ENCODE data around the gene KRT6B. TPM values are rescaled to one million over a fixed set of nuclear protein-coding genes. Genes with fewer than 3 reads are reported as not detected.

KRT6B gene
- total RNA-seq, 3 donors from 2014 or later (not counting 1 experiment from before 2014, with no cell fraction given): not detected

- Histone ChIP-seq H3K4me1 (ENCODE audit: control insufficient read depth, insufficient read depth, low read length) (no peaks in the 10 kb centered on the region), H3K36me3 (ENCODE audit: control insufficient read depth, insufficient read depth, low read length) (no peaks in the 10 kb centered on the region), H3K9me3 (ENCODE audit: control insufficient read depth, insufficient read depth, low read length) (no peaks in the 10 kb centered on the region), H3K27me3 (ENCODE audit: control insufficient read depth, insufficient read depth, low read length) (no peaks in the 10 kb centered on the region), H3K27ac (ENCODE audit: low read length) (no peak overlapping the region), H3K4me3 (ENCODE audit: low read length) (no peak overlapping the region)
- H3K4me3 Mint-ChIP-seq: no peak overlapping the region
- H3K27me3 Mint-ChIP-seq (ENCODE audit: low read depth in 2 of 2): peaks cover 18 to 20% of the 10 kb centered on the region in 2 donors
- H3K9me3 Mint-ChIP-seq: no peaks in the 10 kb centered on the region
- DNase-seq (no peak), ATAC-seq (no peak)
- 82% methylated on average over 9 of the region's 9 CpGs for WGBS (ENCODE audit: insufficient coverage)
- peaks cover 0 to 6% of the 10 kb centered on the region in 2 donors for H3K4me1 Mint-ChIP-seq
- H3K36me3 Mint-ChIP-seq: no peaks in the 10 kb centered on the region
- no peak overlapping the region for H3K27ac Mint-ChIP-seq
- TF ChIP-seq CTCF (IDR thresholded peaks at IDR 0.05): no peak
- intact Hi-C loops (cut with micrococcal nuclease): no loop called here
Observed at GRCh38 chr12:52400906-52401305, 51.0 kb downstream of the KRT6B start.

- H3K4me1 ChIP-seq (ENCODE audit: control insufficient read depth, insufficient read depth, low read length): no peaks in the 10 kb centered on the region
- no peaks in the 10 kb centered on the region for H3K9me3 ChIP-seq (ENCODE audit: control insufficient read depth, insufficient read depth, low read length)
- Mint-ChIP-seq H3K9me3 (no peaks in the 10 kb centered on the region), H3K36me3 (no peaks in the 10 kb centered on the region), H3K27me3 (ENCODE audit: low read depth in 2 of 2) (peaks cover 18 to 20% of the 10 kb centered on the region in 2 donors), H3K4me3 (no peak overlapping the region), H3K4me1 (peaks cover 0 to 6% of the 10 kb centered on the region in 2 donors), H3K27ac (no peak overlapping the region)
- no peak overlapping the region for H3K27ac ChIP-seq (ENCODE audit: low read length)
- TF ChIP-seq CTCF (IDR thresholded peaks at IDR 0.05): no peak
- ATAC-seq (no peak), DNase-seq (no peak)
- no peaks in the 10 kb centered on the region for H3K27me3 ChIP-seq (ENCODE audit: control insufficient read depth, insufficient read depth, low read length)
- intact Hi-C loops (cut with micrococcal nuclease): no loop called here
- 95% methylated on average over 16 of the region's 16 CpGs for WGBS (ENCODE audit: insufficient coverage)
- H3K36me3 ChIP-seq (ENCODE audit: control insufficient read depth, insufficient read depth, low read length): no peaks in the 10 kb centered on the region
- no peak overlapping the region for H3K4me3 ChIP-seq (ENCODE audit: low read length)
Observed at GRCh38 chr12:52399756-52400155, 52.2 kb downstream of the KRT6B start.

GRCh38 chr12:52398176-52398575, 53.8 kb downstream of the KRT6B start:
- Mint-ChIP-seq H3K4me3 (no peak overlapping the region), H3K27ac (no peak overlapping the region), H3K9me3 (no peaks in the 10 kb centered on the region), H3K4me1 (peaks cover 0 to 6% of the 10 kb centered on the region in 2 donors), H3K27me3 (ENCODE audit: low read depth in 2 of 2) (peaks cover 18 to 20% of the 10 kb centered on the region in 2 donors), H3K36me3 (no peaks in the 10 kb centered on the region)
- H3K27ac ChIP-seq (ENCODE audit: low read length): no peak overlapping the region
- H3K4me3 ChIP-seq (ENCODE audit: low read length): no peak overlapping the region
- ATAC-seq: no peak
- WGBS (ENCODE audit: insufficient coverage): 95% methylated on average over 1 of the region's 1 CpG
- no peaks in the 10 kb centered on the region for H3K4me1 ChIP-seq (ENCODE audit: control insufficient read depth, insufficient read depth, low read length)
- no peaks in the 10 kb centered on the region for H3K9me3 ChIP-seq (ENCODE audit: control insufficient read depth, insufficient read depth, low read length)
- no peak for DNase-seq
- intact Hi-C loops (cut with micrococcal nuclease): no loop called here
- TF ChIP-seq CTCF (IDR thresholded peaks at IDR 0.05): no peak
- no peaks in the 10 kb centered on the region for H3K36me3 ChIP-seq (ENCODE audit: control insufficient read depth, insufficient read depth, low read length)
- H3K27me3 ChIP-seq (ENCODE audit: control insufficient read depth, insufficient read depth, low read length): no peaks in the 10 kb centered on the region

GRCh38 chr12:52396656-52397055, 55.3 kb downstream of the KRT6B start:
- H3K27ac ChIP-seq (ENCODE audit: low read length): no peak overlapping the region
- no peak for TF ChIP-seq CTCF (IDR thresholded peaks at IDR 0.05)
- Mint-ChIP-seq H3K4me3 (no peak overlapping the region), H3K9me3 (no peaks in the 10 kb centered on the region), H3K36me3 (no peaks in the 10 kb centered on the region), H3K27me3 (ENCODE audit: low read depth in 2 of 2) (peaks cover 11 to 14% of the 10 kb centered on the region in 2 donors), H3K4me1 (no peaks in the 10 kb centered on the region), H3K27ac (no peak overlapping the region)
- H3K9me3 ChIP-seq (ENCODE audit: control insufficient read depth, insufficient read depth, low read length): no peaks in the 10 kb centered on the region
- WGBS (ENCODE audit: insufficient coverage): 79% methylated on average over 8 of the region's 8 CpGs
- no peak overlapping the region for H3K4me3 ChIP-seq (ENCODE audit: low read length)
- no peak for ATAC-seq
- no peaks in the 10 kb centered on the region for H3K27me3 ChIP-seq (ENCODE audit: control insufficient read depth, insufficient read depth, low read length)
- no peaks in the 10 kb centered on the region for H3K36me3 ChIP-seq (ENCODE audit: control insufficient read depth, insufficient read depth, low read length)
- intact Hi-C loops (cut with micrococcal nuclease): no loop called here
- no peaks in the 10 kb centered on the region for H3K4me1 ChIP-seq (ENCODE audit: control insufficient read depth, insufficient read depth, low read length)
- no peak for DNase-seq
